Islet of Langerhans (tissue), 1 donor: ENCODE data around the gene SLC19A1.

Experiments
- FAIRE-seq: peaks from one replicate; lab custom pipeline; 2011; peaks lifted over from hg19 to GRCh38; lab: Jason Lieb, UNC

The SLC19A1 gene

DNA sequence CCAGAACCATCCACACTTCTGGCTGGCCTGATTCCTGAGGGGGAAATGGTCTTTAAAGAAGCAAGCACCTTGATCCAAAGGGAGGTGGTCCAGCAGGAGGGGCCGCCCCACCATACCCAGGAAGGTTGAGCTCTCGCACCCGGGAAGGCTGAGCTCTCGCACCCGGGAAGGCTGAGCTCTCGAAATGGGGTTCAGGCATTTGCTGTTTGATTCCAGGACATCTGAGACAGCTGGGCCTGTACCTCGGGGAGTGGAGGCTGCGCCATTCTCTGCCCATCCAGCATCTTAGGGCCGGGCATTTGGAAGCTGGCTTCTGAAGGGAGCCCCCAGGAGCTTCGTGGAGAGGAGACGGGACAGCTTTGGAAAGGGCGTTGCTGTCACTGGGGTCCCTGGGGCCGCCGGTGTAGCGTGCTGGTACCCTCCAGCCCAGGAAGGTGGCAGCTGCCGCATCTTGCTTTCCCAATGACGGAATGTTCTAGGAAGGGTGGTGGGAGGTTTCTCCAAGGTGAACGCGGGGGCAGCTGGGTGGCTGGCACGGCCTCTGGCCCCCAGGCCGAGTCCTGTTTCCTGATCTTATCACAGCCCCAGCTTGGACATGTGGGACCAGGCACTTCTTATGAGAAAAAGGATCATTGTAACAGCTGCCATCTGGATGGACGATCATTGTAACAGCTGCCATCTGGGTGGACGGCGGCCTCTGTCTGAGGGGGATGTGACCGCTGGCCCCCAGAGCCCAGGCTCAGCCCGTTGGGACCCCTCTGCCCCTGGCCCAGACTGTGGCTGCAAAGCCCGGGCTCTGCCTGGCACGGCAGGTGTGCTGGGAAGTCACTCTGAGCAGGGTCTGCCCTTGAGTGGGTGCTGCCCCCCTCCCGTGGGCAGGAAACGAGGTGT is 75.7 kb downstream of the SLC19A1 start:
- FAIRE-seq, result no peak

GRCh38 chr21:45465611-45466329 is 76.5 kb downstream of the SLC19A1 start:
- FAIRE-seq, result no peak

GRCh38 chr21:45465105-45465504 is 77.1 kb downstream of the SLC19A1 start:
- FAIRE-seq, result no peak

DNA sequence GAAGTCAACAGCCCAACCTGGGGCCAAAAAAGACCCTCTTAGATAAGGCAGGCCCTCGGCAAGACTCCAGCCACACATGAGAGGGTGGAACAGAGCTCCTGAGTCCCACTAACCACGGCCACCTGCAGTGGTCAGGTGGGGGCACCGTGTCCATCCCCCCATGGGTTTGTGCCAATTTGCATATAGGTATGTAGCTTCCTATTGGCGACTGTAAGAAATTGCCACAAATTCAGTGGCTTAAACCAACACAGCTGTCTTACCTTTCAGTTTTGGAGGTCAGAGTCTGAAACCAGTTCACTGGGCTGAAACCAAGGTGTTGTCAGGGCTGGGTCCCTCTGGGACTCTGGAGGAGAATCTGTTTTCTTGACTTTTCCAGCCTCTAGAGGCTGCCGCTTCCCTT is 77.9 kb downstream of the SLC19A1 start:
- no peak for FAIRE-seq

DNA sequence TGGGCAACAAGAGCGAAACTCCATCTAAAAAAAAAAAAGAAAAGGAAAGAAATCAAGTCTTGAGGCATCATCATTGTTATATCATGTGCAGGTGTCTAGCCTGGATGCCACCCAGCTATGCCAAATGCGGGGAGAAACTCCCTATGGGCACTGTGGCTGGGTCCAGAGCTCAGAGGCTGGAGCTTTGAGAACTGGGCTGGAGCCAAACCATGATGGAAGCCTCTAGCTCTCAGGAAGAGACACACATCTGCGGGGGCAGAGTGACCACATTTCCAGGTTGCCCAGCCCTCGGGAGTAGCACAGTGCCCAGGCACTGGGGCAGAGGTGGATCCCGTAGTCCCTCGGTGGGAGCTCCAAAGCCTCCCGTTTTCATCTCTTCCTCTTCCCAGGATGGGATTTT is 78.4 kb downstream of the SLC19A1 start:
- no peak for FAIRE-seq

GRCh38 chr21:45461806-45462341 is 80.4 kb downstream of the SLC19A1 start:
- no peak for FAIRE-seq

GRCh38 chr21:45461369-45461750 is 80.9 kb downstream of the SLC19A1 start:
- FAIRE-seq, result no peak

GRCh38 chr21:45460611-45461368 is 81.5 kb downstream of the SLC19A1 start:
- FAIRE-seq, result no peak

DNA sequence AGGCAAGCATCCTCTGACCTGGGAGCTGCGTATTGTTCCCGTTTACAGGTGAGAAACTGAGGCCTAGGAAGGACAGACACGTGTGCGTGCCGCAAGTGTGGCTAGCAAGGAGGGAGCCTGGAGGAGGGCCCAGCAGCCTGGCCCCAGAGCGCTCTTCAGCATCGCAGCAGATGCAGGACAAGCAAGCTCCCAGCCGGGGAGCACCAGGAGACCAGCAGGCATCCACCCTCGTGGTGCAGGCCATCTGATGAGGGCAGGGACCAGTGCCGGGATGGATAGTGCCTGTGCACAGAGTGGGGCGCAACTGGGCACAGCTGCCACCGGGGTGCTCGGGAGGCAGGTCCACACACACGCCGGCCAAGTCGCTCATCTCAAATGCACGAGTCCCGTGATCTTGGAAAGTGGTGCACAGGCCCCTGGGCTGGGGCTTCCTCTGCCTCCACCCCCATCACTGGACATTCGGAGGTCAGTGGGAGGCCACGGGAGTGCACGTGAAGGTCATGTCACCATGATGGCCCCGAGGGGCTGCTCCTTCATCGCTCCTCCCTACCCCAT is 82.2 kb downstream of the SLC19A1 start:
- no peak for FAIRE-seq

- no peak for FAIRE-seq
Observed at GRCh38 chr21:45459171-45460010, 82.8 kb downstream of the SLC19A1 start.

GRCh38 chr21:45458281-45459170 is 83.7 kb downstream of the SLC19A1 start:
- no peak for FAIRE-seq

DNA sequence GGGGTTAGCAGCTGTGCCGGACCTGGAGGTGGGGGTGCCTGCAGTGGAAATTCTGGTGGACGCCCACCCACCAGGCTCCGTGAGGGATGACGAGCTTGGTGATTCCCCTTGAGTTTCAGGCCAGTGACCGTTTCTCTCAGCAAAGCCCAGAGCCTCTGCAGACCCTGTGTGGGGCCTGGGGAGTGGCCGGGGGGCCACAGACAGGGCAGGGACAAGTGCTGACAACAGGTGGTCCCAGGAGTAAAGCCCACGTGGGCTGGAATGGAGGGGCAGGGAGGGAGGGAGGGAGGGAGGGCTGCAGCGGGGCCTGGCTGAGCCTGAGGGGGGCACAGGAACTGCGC is 84.4 kb downstream of the SLC19A1 start:
- no peak for FAIRE-seq

DNA sequence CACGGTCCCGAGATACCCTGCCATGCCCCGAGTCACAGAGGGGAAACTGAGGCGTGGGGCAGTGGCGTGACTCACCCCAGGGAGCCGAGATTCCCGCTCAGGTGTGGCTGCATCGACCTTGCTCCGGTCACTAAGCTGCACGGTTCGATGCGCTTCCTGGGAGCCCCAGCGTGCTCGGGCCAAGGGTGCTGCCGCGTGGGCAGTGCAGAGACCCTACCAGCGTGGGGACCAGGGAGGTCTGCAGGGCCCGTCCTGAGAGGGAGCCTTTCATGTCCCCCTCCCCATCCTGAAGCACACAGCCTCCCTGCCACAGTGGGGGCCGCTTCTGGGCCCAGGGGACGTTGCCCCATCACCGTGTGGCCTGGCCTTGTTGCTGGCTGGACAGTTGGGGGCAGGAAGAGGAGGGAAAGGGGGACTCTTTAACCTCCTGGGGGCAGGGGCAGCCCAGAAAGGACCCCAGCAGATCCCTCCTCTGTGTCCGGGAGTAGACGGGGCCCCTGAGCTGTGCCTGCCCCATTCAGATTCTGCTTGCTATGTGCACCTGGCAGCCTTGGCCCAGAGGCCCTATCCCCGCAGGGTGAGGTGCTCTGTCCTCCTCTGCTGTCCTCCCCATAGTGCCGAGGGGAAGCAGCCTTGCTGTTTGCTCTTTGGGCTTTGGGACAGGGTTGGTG is 84.9 kb downstream of the SLC19A1 start:
- FAIRE-seq, result no peak

DNA sequence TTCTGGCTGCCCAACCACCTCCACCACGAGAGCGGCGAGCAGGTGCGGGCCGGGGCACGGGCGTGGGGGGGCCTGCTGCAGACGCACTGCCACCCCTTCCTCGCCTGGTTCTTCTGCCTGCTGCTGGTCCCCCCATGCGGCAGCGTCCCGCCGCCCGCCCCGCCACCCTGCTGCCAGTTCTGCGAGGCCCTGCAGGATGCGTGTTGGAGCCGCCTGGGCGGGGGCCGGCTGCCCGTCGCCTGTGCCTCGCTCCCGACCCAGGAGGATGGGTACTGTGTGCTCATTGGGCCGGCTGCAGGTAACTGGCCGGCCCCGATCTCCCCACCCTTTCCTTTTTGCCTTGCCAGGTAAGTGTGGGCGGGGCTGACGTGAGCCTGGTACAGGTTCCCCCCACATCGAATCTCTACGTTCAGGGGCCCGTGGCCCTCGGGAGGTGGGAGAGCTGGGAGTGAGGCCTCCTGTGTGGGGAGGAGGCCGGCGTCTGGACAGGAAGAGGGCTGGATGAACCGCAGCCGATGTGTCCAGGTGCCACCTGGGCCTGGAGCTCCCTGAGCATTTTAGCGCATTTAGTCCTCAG is 85.6 kb downstream of the SLC19A1 start:
- FAIRE-seq, result no peak

- FAIRE-seq, result no peak
Observed at GRCh38 chr21:45455674-45456583, 86.3 kb downstream of the SLC19A1 start.

- no peak for FAIRE-seq
Observed at GRCh38 chr21:45454926-45455673, 87.1 kb downstream of the SLC19A1 start.

GRCh38 chr21:45454060-45454925 is 87.9 kb downstream of the SLC19A1 start:
- no peak for FAIRE-seq
